HG03378 (cell line): ENCODE data around the gene LMAN2.
"Not testable (repeated sequence)": the region's sequence is repeated elsewhere in the genome, so short reads cannot be mapped to it uniquely, and the experiment has no call there.

Source experiments
- ATAC-seq: cut with Tn5 transposase; IDR thresholded peaks from one replicate; pipeline ENCODE4 v1.9.1; 2021; ENCODE audit warnings: mild to moderate bottlenecking, moderate library complexity; ENCODE audit not compliant: unreplicated experiment

The LMAN2 gene

DNA sequence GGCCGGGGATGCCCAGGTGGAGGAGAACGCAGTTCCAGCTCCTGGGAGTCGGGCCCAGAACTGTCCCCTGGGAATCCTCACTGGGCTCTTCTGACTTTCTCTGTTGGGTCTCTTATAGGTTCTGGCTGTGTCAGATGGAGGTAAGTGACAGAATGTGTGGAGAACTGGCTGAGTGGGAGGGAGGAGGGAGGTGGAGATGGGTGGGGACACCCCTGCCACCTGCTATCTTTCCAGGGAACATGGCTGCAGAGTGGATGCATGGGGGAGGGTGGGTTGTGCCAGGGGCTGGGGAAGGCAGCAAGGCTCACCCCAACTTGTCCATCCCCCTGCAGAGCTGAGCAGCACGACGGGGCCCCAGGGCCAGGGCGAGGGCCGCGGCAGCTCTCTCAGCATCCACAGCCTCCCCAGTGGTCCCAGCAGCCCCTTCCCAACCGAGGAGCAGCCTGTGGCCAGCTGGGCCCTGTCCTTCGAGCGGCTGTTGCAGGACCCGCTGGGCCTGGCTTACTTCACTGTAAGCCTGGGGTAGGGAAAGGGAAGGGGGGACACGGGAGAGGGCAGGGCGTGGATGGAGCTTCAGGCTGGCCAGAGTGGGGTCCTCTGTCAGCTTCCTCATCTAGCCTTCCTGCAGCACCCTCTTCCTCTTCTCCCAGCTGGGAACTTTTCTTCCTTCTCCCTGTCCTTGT lies 14.5 kb upstream of the LMAN2 start:
- no peak for ATAC-seq

DNA sequence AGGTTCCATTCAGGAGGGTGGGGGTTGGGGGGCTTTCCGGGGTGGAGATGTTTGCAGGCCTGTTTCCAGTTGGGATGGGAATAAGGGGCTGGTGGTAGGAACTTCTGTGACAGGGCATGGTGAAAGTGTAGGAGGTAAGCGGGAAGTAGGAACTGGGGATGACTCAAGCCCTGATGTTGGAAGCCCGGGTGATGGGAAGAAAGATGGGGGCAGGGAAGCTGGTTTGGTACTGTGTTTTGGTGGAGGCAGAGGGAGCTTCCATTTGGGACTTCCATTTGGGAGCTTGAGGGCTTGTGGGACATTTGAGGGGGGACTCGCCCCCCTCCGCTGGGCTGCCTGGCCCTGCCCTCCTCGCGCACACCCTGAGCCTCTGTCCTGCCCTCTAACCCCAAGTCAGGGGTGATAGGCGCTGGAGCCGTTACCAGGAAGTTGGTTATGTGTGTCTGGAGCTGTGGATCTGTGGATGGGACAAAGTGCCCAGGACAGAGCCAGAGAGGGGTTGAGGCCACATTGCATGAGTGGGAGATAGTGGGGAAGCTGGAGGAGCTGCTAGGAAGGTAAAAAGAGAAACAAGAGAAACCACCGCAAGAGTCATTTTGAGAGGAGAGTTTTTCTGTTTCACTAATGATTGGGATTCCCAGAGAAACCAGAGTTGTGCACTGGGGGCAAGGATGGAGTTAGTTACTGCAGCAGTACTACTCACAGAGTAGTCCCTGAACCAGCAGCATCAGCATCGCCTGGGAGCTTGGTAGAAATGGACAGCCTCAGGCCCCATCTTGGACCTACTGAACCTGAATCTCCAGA lies 12.9 kb upstream of the LMAN2 start:
- ATAC-seq = peak; percentile 39

DNA sequence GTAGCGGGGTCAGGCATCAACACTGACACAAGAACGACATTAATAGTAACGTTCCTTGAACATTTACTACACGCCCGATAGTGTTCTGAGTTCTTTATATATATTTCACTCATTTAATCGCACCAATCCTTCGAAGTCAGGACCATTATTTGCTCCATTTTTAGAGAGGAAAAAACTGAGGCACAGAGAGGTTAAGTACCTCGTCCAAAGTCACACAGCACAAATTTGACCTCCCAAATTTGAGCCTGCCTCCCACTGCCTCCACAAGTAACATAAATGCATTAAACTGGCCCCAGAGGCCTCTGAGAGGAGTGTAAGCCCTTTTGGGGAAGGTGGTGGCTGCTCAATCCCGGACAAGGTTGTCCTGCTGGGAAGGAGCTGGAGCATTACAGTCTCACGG lies 12.1 kb upstream of the LMAN2 start:
- ATAC-seq = no peak

DNA sequence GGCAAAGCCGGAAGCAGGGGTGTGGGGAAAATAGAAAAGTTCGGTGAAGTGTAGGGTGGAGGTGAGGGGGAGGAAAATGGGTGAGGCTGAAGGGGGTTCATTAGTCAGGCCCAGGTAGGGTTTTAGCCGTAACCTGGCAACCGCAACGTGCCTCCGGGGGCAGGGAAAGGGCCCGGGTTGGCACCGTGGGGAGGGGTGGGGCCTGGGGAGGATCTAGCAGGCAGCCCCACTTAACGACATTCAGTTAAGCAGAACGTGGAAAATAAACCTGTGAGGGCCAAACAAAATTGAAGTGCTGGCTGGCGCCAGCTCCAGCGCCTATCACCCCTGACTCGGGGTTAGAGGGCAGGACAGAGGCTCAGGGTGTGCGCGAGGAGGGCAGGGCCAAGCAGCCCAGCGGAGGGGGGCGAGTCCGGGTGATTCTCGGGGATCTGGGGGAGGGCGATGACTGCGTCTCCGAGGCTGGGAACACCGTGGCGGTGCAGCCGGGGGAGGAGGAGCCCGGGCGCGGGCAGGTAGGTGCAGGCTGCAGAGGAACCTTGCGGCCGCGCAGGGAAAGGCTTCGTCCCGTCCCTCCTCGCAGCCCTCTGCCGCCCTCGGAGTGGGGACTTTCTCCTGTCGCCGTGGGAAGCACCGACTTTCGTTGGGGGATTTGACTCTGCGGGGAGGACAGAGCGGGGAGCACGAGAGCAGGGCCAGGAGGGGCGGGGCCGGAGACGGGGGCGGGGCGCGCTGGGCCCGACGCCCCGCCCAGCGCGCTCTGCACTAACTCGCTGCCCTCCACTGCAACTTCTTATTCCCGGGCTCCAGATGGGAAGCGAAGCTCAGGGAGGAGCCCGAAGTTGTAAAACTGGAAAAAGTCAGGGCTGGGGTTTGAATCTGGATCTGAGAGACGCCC lies 11.4 kb upstream of the LMAN2 start:
- no peak for ATAC-seq

DNA sequence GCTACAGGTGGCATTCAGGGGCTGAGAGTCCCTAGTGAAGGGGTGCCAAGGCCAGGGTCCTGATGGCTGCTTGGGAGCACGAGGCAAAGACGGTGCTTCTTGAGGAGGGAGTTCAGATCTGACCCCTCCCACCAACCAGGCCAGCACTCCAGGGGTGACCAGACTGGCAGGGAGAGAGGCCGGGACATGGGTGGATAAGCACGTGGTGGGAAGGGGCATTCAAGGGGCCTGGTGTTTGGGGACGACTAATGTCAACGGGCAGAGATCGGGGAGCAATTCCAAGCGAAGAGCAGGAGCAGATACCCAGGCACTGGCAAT lies 10.8 kb upstream of the LMAN2 start:
- ATAC-seq = no peak

DNA sequence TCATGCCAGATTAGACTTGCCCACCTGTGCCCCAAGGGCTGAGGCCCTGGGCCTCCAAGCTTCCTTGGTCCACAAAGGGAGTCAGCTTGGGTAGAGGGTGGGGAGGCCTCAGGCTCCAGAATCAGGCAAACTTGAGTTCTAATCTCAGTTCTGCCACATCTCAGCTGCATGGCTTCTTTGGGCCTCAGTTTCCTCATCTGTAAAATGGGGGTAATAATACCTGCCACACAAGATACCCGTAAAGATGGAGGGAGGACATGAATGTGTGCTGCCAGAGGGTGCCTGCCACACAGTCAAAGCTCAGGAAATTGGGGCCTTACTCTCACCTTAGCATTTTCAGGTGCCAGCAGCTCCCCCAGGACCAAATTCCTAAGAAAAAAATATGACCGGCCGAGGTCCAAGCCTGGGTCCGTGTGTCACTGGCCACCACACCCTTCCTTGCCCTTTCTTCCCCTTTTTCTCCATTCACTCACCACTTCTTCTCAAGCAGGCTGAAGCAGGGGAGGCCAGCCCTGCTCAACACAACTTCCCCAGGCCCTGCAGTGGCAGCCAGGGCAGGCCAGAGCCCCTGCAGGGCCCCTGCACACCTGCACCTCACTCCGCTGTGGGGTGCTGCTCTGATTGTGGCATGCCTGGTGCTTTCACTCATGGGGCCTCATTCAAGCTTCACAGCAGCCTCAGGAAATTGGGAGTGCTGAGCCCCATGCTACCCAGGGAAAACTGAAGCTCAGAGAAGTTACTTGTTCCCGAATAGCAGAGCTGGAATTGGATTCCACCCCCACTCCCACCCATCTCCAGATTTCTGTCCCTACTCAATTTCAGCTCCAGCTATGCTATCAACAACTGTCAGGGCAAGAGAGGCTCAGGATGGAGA lies 10.2 kb upstream of the LMAN2 start:
- ATAC-seq = no peak

DNA sequence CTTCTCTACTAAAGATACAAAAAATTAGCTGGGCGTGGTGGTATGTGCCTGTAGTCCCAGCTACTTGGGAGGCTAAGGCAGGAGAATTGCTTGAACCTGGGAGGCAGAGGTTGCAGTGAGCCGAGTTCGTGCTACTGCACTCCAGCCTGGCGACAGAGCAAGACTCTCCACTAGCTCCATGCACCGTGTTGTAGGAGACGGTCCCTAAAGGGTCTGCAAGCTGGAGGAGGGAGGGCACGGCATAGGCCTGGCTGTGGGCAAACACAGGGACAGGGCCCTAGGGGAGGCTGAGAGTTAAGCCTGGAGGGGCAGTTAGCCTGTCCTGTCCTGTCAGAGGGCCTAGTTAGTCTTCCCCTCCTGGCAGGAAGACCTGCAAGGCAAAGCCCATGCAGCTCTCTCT lies 9.3 kb upstream of the LMAN2 start:
- ATAC-seq = not testable (repeated sequence)

DNA sequence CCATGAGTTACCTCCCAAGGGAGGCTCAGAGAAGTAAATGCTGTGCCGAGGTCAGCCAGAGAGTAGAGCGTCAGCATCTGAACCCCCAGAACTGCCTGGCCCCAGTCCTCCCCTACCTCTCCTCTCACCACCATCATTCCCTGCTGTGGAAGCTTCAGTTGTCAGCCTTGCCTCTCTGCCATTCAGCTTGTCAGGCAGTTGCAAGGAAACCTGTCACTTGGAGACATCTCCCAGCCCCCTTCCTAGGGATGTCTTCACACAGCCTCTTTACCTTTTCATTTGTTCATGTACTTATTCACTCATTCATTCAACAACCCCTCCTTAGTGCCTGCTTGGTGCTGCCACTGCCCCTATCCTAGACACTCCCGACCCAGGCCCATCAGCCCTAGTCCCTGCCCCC lies 8.4 kb upstream of the LMAN2 start:
- no peak for ATAC-seq

DNA sequence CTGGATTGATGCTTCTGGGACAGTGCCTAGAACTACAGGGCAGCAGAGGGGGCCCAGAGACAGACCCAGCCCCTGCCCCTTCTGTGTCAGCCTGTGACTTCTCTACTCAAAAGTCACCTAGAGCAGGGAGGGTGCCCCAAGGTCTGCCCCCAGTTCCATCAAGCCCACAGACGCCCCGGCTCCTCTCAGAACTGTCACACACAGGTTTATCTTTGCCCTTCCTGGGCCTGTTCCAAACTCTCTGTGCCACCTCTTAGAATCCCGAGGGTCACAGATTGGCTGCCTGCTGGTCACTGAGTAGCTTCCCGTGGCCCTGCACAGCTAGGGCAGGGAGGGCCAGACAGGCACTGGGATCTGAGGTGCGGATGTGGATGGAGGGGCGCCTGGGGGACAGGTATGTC lies 8.0 kb upstream of the LMAN2 start:
- no peak for ATAC-seq

DNA sequence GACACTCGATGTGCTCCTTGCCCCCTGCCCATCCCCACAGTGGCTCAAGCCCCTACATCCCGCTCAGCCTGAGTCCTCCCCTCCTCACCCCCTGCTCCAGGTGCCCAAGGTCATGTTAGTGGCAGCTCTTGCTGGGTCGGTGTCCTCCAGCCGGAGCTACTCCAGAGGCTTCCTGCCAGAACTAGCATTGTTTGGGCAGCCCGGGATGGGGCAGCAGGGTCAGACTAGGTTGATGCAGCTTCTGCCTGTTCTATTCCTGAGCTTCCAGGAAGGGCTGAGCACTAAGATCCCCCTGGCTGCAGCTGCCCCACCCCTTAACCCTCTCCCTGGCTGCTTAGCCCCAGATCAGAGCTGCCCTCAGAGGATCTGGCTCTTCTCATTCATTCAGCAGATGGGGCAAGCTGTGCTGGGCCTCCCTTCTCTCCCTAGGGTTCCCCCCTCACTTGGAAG lies 6.9 kb upstream of the LMAN2 start:
- no peak for ATAC-seq

DNA sequence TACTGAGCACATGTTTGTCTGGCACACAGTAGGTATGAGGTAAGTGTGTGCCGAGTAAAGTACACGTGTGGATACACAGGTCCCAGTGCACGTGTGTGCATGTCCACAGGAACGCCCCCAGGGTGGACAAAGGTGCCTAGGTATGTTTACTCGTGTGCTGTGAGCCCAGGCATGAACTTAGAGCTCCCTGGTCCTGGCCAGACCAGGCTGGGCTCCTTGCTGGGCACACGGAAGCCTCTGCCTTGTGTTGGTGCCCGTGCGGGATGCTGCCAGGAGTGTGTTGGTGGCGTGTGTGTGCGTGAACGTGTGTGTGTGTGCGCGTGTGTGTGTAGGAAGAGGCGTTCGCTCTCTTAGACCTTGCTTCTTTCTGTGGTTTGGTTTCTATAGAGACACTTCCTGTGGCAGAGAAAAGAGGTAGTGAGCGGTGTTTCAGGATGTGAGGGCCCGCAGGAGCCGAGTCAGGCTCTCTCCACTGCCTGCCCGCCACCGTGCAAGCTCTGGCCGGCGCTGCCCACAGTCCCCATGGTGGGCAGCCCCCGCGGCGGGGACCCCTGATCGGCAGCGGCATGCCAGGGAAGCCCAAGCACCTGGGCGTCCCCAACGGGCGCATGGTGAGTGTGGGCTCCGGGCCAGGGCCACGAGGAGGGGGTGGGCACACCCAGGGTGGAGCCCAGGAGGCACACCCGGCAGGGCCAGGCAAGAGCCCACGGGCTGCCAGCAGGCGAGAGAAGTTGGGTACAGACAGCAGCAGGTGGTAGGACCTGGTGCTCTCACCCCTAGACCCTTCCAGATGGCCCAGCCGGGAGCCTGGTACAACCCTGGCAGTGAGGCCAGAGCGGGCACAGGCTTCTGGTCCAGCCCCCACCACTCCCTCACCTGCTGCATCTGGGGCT lies 6.2 kb upstream of the LMAN2 start, which contains the start of gene RGS14:
TSS of gene RGS14 (plus strand) at position 466 of the 893 bp plus-strand sequence. CDS start at position 567, 101 bp downstream.
- peak; percentile 78 for ATAC-seq

DNA sequence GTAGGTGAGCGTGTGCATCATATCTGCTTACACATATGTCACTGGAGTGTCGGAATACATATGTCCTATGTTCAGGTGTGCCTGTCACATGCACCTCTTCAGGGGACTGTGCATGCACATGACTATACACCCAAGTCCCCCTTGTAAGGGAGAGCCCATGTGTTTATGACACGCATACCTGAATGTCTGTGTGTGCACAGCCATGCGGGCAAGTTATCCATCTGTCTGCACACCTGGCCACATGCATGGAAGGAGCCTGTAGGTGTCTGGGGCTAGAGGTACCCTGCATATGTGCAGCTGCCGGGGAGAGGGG lies 5.6 kb upstream of the LMAN2 start:
- no peak for ATAC-seq

DNA sequence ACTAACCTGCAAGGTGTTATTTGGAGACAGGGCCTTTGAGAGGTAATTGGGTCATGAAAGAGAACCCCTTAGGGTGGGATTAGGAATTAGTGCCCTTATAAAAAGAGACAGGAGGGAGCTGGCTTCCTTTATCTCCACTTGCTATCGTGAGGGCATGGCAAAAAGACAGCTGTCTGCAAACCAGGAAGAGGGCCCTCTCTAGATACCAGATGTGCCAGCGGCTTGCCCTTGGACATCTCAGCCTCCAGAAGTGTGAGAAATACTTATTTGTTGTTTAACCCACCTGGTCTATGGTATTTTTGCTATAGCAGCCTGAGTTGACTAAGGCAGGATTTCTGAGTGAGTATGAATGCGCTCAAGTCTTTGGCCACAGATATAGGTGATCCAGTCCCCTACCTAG lies 5.3 kb upstream of the LMAN2 start:
- ATAC-seq = no peak

DNA sequence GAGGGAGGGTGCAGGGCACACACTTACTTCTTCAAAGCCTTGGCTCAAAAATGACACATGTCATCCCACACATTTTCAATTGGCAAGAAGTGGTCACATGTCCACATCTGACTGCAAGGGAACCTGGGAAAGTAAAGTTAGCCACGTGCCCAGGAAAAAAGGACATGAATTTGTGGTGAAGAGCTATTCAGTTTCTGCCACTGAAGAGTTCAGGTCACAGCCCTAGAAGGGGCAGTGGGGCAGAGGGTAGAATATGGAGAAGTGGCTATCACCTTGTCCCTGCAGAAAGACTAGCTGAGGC lies 4.3 kb upstream of the LMAN2 start:
- no peak for ATAC-seq

DNA sequence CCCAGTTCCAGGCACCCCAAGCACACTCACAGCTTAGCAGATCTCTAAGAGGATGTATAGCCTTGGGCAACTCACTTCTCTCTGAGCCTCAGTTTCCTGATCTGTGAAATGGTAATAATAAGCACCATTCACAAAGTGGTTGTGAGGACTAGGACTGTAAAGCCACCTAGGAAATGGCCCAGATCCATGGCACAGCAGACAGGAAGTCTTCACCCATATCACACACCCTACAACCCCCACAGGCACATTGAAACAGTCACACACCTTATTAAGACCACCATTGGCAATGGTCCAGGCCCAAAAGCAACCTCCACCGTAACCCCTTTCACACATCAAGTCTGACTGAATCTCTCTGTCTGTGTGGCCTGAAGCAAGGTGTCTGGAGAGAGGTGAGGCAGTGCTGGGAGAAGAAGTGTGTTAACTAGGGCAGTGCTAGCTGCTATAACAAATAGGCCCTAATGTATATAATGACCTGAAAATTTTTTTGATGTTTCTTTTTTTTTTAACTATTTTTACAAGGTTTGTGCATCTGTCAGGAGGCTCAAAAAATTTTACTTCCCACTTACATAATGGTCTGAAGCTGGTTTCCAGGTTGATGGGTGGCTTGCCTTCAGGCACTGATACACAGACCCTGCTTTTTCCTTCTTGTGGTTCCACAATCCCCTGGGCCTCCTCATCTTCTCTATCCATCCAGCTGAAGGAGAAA lies 3.8 kb upstream of the LMAN2 start:
- no peak for ATAC-seq

DNA sequence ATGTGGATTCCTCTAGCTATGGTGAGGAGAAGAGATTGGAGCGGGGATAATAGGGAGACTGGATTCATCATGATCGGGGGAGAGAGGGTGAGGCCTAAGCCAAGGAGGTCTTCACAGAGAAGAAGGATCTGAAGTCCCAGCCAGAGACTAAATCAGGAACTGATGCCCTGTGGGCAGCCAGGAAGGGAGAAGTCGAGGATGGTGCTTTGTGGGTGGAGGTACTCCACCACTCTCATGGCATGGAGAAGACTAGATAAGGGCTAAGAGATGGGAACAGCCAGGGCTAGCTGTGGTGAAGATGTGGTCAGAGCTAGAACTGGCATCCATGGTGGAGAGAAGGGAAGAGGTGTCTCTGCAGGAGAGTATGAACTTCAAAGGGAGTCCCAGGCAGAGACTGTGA lies 3.2 kb upstream of the LMAN2 start:
- ATAC-seq = no peak

DNA sequence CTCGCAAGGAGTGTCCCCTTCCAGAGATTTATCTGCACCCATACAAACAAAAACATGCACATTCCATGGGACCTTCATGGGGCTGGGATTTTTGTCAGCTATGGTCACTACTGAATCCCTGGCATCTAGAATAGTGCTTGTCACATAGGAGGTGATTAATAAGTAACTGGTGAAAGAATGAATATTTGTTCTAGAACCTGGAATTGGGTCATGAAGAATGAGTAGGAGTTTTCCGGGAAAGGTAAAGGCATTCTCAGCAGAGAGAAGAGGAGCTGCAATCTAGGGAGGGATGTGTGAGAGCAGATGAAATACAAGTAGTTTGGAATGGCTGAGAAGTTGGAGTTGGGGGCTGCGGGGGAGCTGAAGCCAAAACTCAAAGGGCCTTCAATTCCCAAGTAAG lies 2.8 kb upstream of the LMAN2 start:
- ATAC-seq = no peak

DNA sequence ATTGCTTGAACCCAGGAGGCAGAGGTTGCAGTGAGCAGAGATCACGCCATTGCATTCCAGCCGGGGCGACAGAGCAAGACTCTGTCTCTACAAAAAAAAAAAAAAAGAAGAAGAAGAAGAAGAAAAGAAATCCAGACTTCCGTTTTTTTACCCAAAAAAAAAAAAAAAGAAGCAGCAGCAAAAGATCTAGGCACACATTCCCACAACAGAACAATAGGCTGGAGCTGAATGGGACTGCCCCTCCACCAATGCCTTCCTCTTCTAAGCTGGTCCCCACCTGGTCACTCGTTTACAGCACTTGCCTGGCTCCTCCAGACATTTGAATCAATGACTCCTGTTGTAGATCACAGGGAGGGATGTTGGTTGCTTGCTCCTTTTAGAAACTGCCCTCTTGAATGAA lies 1.6 kb upstream of the LMAN2 start:
- ATAC-seq = no peak

DNA sequence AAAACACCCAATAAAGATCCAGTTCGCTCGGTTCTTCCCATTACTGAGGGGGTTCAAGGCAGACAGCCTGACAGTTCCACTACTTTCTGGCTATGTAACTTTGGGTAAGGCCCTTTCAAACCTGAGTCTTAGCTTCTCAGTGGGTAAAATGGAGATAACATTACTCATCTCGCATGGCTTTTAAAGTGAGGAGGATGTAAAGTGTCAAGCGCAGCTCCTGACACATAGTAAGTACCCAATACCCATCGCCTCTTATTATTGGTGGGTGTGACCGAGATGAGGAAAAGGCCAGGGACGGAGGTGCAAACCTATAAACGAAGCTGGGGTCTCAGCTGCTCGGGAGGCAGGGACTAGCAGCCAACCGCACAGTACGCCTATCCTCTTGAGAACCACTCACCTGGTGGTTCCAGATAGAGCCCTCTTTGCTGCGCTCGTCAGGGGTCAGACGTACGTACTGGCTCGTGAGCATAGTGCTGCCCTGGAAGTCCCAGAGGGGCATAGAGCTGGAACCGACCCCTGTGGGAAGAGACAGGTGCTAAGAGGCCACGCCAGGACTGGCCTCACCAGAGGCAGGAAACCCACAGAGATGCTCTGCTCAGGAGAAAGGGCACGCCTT lies 584 bp downstream of the LMAN2 start:
- ATAC-seq = peak; percentile 4
